Measurements from ENCODE around the gene TNFAIP8L1.

TNFAIP8L1 gene

GRCh38 chr19:4649392-4650047, 10.2 kb downstream of the TNFAIP8L1 start:
- no peak for DNase-seq (ENCODE audit: low read depth)

- no peak for DNase-seq (ENCODE audit: low read depth)
These were observed 10.8 kb downstream of the TNFAIP8L1 start for GRCh38 chr19:4650159-4650558.

GRCh38 chr19:4652075-4652474, 12.8 kb downstream of the TNFAIP8L1 start:
- DNase-seq (ENCODE audit: low read depth), result no peak

- DNase-seq (ENCODE audit: low read depth), result no peak
These were observed 14.6 kb downstream of the TNFAIP8L1 start for GRCh38 chr19:4653793-4654436.

GRCh38 chr19:4654437-4655361, 15.4 kb downstream of the TNFAIP8L1 start:
- DNase-seq (ENCODE audit: low read depth), result no peak

- DNase-seq (ENCODE audit: low read depth), result no peak
These were observed 16.8 kb downstream of the TNFAIP8L1 start for GRCh38 chr19:4656102-4656501.

- DNase-seq (ENCODE audit: low read depth), result no peak
These were observed 17.9 kb downstream of the TNFAIP8L1 start for GRCh38 chr19:4657262-4657661.

GRCh38 chr19:4657835-4658234, 18.5 kb downstream of the TNFAIP8L1 start:
- no peak for DNase-seq (ENCODE audit: low read depth)

- DNase-seq (ENCODE audit: low read depth), result no peak
These were observed 21.0 kb downstream of the TNFAIP8L1 start for GRCh38 chr19:4660181-4660791.

GRCh38 chr19:4660993-4661392, 21.7 kb downstream of the TNFAIP8L1 start:
- no peak for DNase-seq (ENCODE audit: low read depth)

GRCh38 chr19:4662020-4662695, 22.8 kb downstream of the TNFAIP8L1 start:
- no peak for DNase-seq (ENCODE audit: low read depth)

GRCh38 chr19:4662812-4663211, 23.5 kb downstream of the TNFAIP8L1 start:
- no peak for DNase-seq (ENCODE audit: low read depth)

GRCh38 chr19:4664642-4665041, 25.3 kb downstream of the TNFAIP8L1 start:
- no peak for DNase-seq (ENCODE audit: low read depth)

GRCh38 chr19:4669723-4670480, 30.6 kb downstream of the TNFAIP8L1 start, which contains the start of gene MYDGF:
Gene MYDGF, minus strand, starts transcription at chr19:4670342. Its CDS starts 8 bp downstream, at chr19:4670334.
- peak; percentile 90 for DNase-seq (ENCODE audit: low read depth)

GRCh38 chr19:4671185-4671851, 32.0 kb downstream of the TNFAIP8L1 start:
- DNase-seq (ENCODE audit: low read depth), result no peak

GRCh38 chr19:4673216-4673615, 33.9 kb downstream of the TNFAIP8L1 start:
- DNase-seq (ENCODE audit: low read depth), result no peak

- no peak for DNase-seq (ENCODE audit: low read depth)
These were observed 34.4 kb downstream of the TNFAIP8L1 start for GRCh38 chr19:4673726-4674125.

GRCh38 chr19:4675346-4675745, 36.0 kb downstream of the TNFAIP8L1 start:
- no peak for DNase-seq (ENCODE audit: low read depth)

GRCh38 chr19:4676955-4677731, 37.8 kb downstream of the TNFAIP8L1 start:
- DNase-seq (ENCODE audit: low read depth), result no peak
